Mesenchymal stem cell (in vitro differentiated cells and primary cell): Measurements from ENCODE around the gene RPF1.
"Not testable (repeated sequence)": the region's sequence is repeated elsewhere in the genome, so short reads cannot be mapped to it uniquely, and the experiment has no call there.

Experiments used
- DNase-seq: peaks from one replicate; pipeline ENCODE4 v3.0.0-alpha.2; 2013
- H2AFZ ChIP-seq: one replicate; pipeline ENCODE4 v1.6.1; 2013; ENCODE audit warnings: low read depth, mild to moderate bottlenecking, control low read depth, inconsistent platforms, low read length, moderate library complexity
- H2AK5ac ChIP-seq: 2 replicates; pipeline ENCODE4 v1.6.1; 2013; ENCODE audit warnings: low read length, moderate library complexity, mild to moderate bottlenecking, inconsistent platforms; ENCODE audit not compliant: severe bottlenecking
- H2BK120ac ChIP-seq: one replicate; pipeline ENCODE4 v1.6.1; 2013; ENCODE audit warnings: low read depth, mild to moderate bottlenecking, inconsistent platforms, low read length, moderate library complexity
- H2BK12ac ChIP-seq, 2 experiments: one replicate each; pipeline ENCODE4 v1.6.1; 2013; ENCODE audit warnings: inconsistent platforms in 2 of 2, low read length in 2 of 2, mild to moderate bottlenecking in 2 of 2, moderate library complexity in 2 of 2, control low read depth in 1 of 2
- H2BK15ac ChIP-seq: one replicate; pipeline ENCODE4 v1.6.1; 2013; ENCODE audit warnings: mild to moderate bottlenecking, low read depth, inconsistent platforms; ENCODE audit not compliant: poor library complexity, severe bottlenecking
- H2BK5ac ChIP-seq: 2 replicates; pipeline ENCODE4 v1.6.1; 2013; ENCODE audit warnings: low read depth, mild to moderate bottlenecking, low read length, control low read depth, inconsistent platforms; ENCODE audit not compliant: poor library complexity, severe bottlenecking
- H3K14ac ChIP-seq, 2 experiments: one replicate each; pipeline ENCODE4 v1.6.1; 2013; ENCODE audit warnings: inconsistent platforms in 2 of 2, low read length in 2 of 2, control low read depth in 1 of 2, mild to moderate bottlenecking in 1 of 2, moderate library complexity in 1 of 2
- H3K18ac ChIP-seq, 2 experiments: one replicate each; pipeline ENCODE4 v1.6.1; 2013; ENCODE audit warnings: inconsistent platforms in 2 of 2, low read length in 2 of 2, control low read depth in 1 of 2, low read depth in 1 of 2, mild to moderate bottlenecking in 1 of 2
- H3K23ac ChIP-seq, 2 experiments: one replicate each; pipeline ENCODE4 v1.6.1; 2013; ENCODE audit warnings: inconsistent platforms in 2 of 2, low read length in 2 of 2, mild to moderate bottlenecking in 2 of 2, moderate library complexity in 2 of 2, control low read depth in 1 of 2
- H3K27ac ChIP-seq: 2 replicates; pipeline ENCODE4 v1.5.1; 2013; ENCODE audit warnings: mild to moderate bottlenecking, moderate library complexity, low read length, control low read depth, inconsistent platforms; ENCODE audit not compliant: poor library complexity, severe bottlenecking
- H3K27me3 ChIP-seq, 2 experiments: 2 replicates each; pipeline versions ENCODE4 v1.6.1 to v1.7.0; 2013; ENCODE audit warnings: low read length in 2 of 2, mild to moderate bottlenecking in 2 of 2, moderate library complexity in 2 of 2, control low read depth in 1 of 2, inconsistent platforms in 1 of 2; ENCODE audit not compliant: control insufficient read depth in 1 of 2, insufficient read depth in 1 of 2
- H3K36me3 ChIP-seq, 2 experiments: 2 replicates each; pipeline versions ENCODE4 v1.6.1 to v1.7.0; 2013; ENCODE audit warnings: low read length in 2 of 2, control low read depth in 1 of 2, inconsistent platforms in 1 of 2, low read depth in 1 of 2, mild to moderate bottlenecking in 1 of 2; ENCODE audit not compliant: insufficient read depth in 2 of 2, control insufficient read depth in 1 of 2
- H3K4ac ChIP-seq, 2 experiments: one replicate each; pipeline ENCODE4 v1.6.1; 2013; ENCODE audit warnings: inconsistent platforms in 2 of 2, low read length in 2 of 2, mild to moderate bottlenecking in 2 of 2, moderate library complexity in 2 of 2, control low read depth in 1 of 2, low read depth in 1 of 2
- H3K4me1 ChIP-seq: 2 replicates; pipeline ENCODE4 v1.6.1; 2013; ENCODE audit warnings: low read depth, low read length, control low read depth; ENCODE audit not compliant: control insufficient read depth, insufficient read depth
- H3K4me2 ChIP-seq: 2 replicates; pipeline ENCODE4 v1.6.1; 2013; ENCODE audit warnings: low read length, mild to moderate bottlenecking, inconsistent platforms; ENCODE audit not compliant: poor library complexity, severe bottlenecking
- H3K4me3 ChIP-seq, 2 experiments: 2 replicates each; pipeline versions ENCODE4 v1.5.1 to v1.7.0; 2013; ENCODE audit warnings: low read length in 2 of 2, mild to moderate bottlenecking in 2 of 2, control low read depth in 1 of 2, low read depth in 1 of 2; ENCODE audit not compliant: insufficient read depth in 1 of 2
- H3K79me1 ChIP-seq: replicated peaks from 2 replicates; pipeline ENCODE4 v1.6.1; 2013; ENCODE audit warnings: mild to moderate bottlenecking, control low read depth, low read length, inconsistent platforms; ENCODE audit not compliant: poor library complexity, severe bottlenecking
- H3K9ac ChIP-seq: 2 replicates; pipeline ENCODE4 v1.7.0; 2013; ENCODE audit warnings: mild to moderate bottlenecking, low read length, moderate library complexity
- H3K9me3 ChIP-seq: 2 replicates; pipeline ENCODE4 v1.7.0; 2013; ENCODE audit warnings: mild to moderate bottlenecking, low read length; ENCODE audit not compliant: control insufficient read depth
- H4K8ac ChIP-seq: one replicate; pipeline ENCODE4 v1.6.1; 2013; ENCODE audit warnings: inconsistent platforms, mild to moderate bottlenecking, low read length, moderate library complexity
- H4K91ac ChIP-seq: one replicate; pipeline ENCODE4 v1.6.1; 2013; ENCODE audit warnings: mild to moderate bottlenecking, low read length, inconsistent platforms
- whole genome bisulfite sequencing: methylation state at CpG from one replicate; pipeline ENCODE4 v1.1.7; 2013; ENCODE audit warnings: mixed read lengths; 5-methylcytosine and 5-hydroxymethylcytosine counted together

The RPF1 gene

GRCh38 chr1:84506002-84506728, 27.1 kb downstream of the RPF1 start, which contains the start of the genes GNG5 and SPATA1:
GNG5 (minus strand) TSS chr1:84506581; CDS start chr1:84506091, 490 bp downstream.
SPATA1 (plus strand) TSS chr1:84506386; CDS start chr1:84516360, 9,974 bp downstream.
- Histone ChIP-seq H3K79me1 (peaks cover 4% of the 10 kb centered on the region), H2AK5ac (peak within 1 kb of the TSS; percentile 90)

GRCh38 chr1:84506729-84507453, 27.8 kb downstream of the RPF1 start:
- H3K27me3 ChIP-seq: no peaks in the 10 kb centered on the region

More at GRCh38 chr1:84506002-84506728, 27.1 kb downstream of the RPF1 start, which contains the start of the genes GNG5 and SPATA1:
- peak within 1 kb of the TSS; percentile 90 to 96 for H3K4ac ChIP-seq
- peak within 1 kb of the TSS; percentile 96 for H2BK5ac ChIP-seq
- peak within 1 kb of the TSS in 1 of 2 experiments; percentile 51 for H3K23ac ChIP-seq
- no peaks in the 10 kb centered on the region for H3K27me3 ChIP-seq
- H4K91ac ChIP-seq: peak within 1 kb of the TSS; percentile 96
- peak within 1 kb of the TSS; percentile 79 for H2BK15ac ChIP-seq
- peak within 1 kb of the TSS; percentile 86 for H3K4me2 ChIP-seq
- H3K36me3 ChIP-seq: peaks cover 4 to 25% of the 10 kb centered on the region in 2 experiments
- H2BK12ac ChIP-seq: peak within 1 kb of the TSS; percentile 77 to 81
- H3K9ac ChIP-seq: peak within 1 kb of the TSS; percentile 98
- no peaks in the 10 kb centered on the region for H3K4me1 ChIP-seq
- H4K8ac ChIP-seq: peak within 1 kb of the TSS; percentile 94
- peak within 1 kb of the TSS; percentile 94 for H3K4me3 ChIP-seq
- H3K27ac ChIP-seq: peak within 1 kb of the TSS; percentile 95
- H2AFZ ChIP-seq: peak within 1 kb of the TSS; percentile 56
- peak; percentile 97 for DNase-seq
- H2BK120ac ChIP-seq: peak within 1 kb of the TSS; percentile 82
- under 1% methylated on average over 51 of the region's 60 CpGs for WGBS
- peak within 1 kb of the TSS; percentile 99 for H3K18ac ChIP-seq
- H3K14ac ChIP-seq: peak within 1 kb of the TSS; percentile 82 to 86
- H3K9me3 ChIP-seq: peaks cover 12% of the 10 kb centered on the region

GRCh38 chr1:84507887-84508286, 28.8 kb downstream of the RPF1 start:
- H3K14ac ChIP-seq, H2AFZ ChIP-seq, H4K91ac ChIP-seq, H3K27me3 ChIP-seq, H3K4ac ChIP-seq, H2BK5ac ChIP-seq, H3K79me1 ChIP-seq, H3K4me2 ChIP-seq, H2BK15ac ChIP-seq, H3K9ac ChIP-seq, H3K4me1 ChIP-seq, H3K23ac ChIP-seq, H2BK12ac ChIP-seq, H4K8ac ChIP-seq, H2BK120ac ChIP-seq, DNase-seq, H3K18ac ChIP-seq, H3K27ac ChIP-seq, H2AK5ac ChIP-seq: not testable (repeated sequence)
- peaks cover 4 to 19% of the 10 kb centered on the region in 2 experiments for H3K36me3 ChIP-seq
- peaks cover 12% of the 10 kb centered on the region for H3K9me3 ChIP-seq
- WGBS: 99% methylated on average over 11 of the region's 14 CpGs
- peak overlapping the region in 1 of 2 experiments; percentile 94 for H3K4me3 ChIP-seq

More at GRCh38 chr1:84506729-84507453, 27.8 kb downstream of the RPF1 start:
- H2BK15ac ChIP-seq: peak overlapping the region; percentile 67
- peak overlapping the region; percentile 23 to 82 for H3K18ac ChIP-seq
- no peak overlapping the region for H2AK5ac ChIP-seq
- H3K23ac ChIP-seq: no peak overlapping the region
- peak overlapping the region; percentile 94 for H3K4me3 ChIP-seq
- no peak overlapping the region for H4K91ac ChIP-seq
- H2BK12ac ChIP-seq: no peak overlapping the region
- no peaks in the 10 kb centered on the region for H3K4me1 ChIP-seq
- no peak overlapping the region for H4K8ac ChIP-seq
- peaks cover 5% of the 10 kb centered on the region for H3K79me1 ChIP-seq
- H3K9me3 ChIP-seq: peaks cover 12% of the 10 kb centered on the region
- H3K4me2 ChIP-seq: peak overlapping the region; percentile 86
- peak overlapping the region; percentile 96 for H2BK5ac ChIP-seq
- WGBS: 16% methylated on average over 21 of the region's 26 CpGs
- H3K14ac ChIP-seq: no peak overlapping the region
- H3K4ac ChIP-seq: peak overlapping the region in 1 of 2 experiments; percentile 49
- no peak for DNase-seq
- H2BK120ac ChIP-seq: no peak overlapping the region
- H2AFZ ChIP-seq: no peak overlapping the region
- peaks cover 4 to 20% of the 10 kb centered on the region in 2 experiments for H3K36me3 ChIP-seq
- peak overlapping the region; percentile 93 for H3K27ac ChIP-seq
- peak overlapping the region; percentile 98 for H3K9ac ChIP-seq

GRCh38 chr1:84508510-84508909, 29.4 kb downstream of the RPF1 start:
- Histone ChIP-seq H3K4ac (no peak overlapping the region), H3K4me3 (no peak overlapping the region), H3K79me1 (peaks cover 5% of the 10 kb centered on the region), H2BK15ac (no peak overlapping the region), H3K9ac (no peak overlapping the region), H3K4me2 (no peak overlapping the region), H2AFZ (no peak overlapping the region), H3K36me3 (peaks cover 4 to 13% of the 10 kb centered on the region in 2 experiments), H3K27me3 (no peaks in the 10 kb centered on the region), H2BK120ac (no peak overlapping the region), H3K4me1 (no peaks in the 10 kb centered on the region), H4K8ac (no peak overlapping the region), H2BK5ac (no peak overlapping the region), H3K18ac (no peak overlapping the region), H3K23ac (no peak overlapping the region), H2AK5ac (no peak overlapping the region), H4K91ac (no peak overlapping the region), H3K9me3 (peaks cover 12% of the 10 kb centered on the region), H3K14ac (no peak overlapping the region), H3K27ac (no peak overlapping the region), H2BK12ac (no peak overlapping the region)
- no peak for DNase-seq
- no CpG with 5 or more reads among the region's 1 CpG for WGBS
